ENCODE data around the gene CTPS2.
"Not testable (repeated sequence)": the region's sequence is repeated elsewhere in the genome, so short reads cannot be mapped to it uniquely, and the experiment has no call there.

Gene CTPS2

GRCh38 chrX:16715638-16716037 lies 3.2 kb upstream of the CTPS2 start:
- H3K4me3 ChIP-seq (ENCODE audit: low read depth, low read length) = not testable (repeated sequence)

- H3K4me3 ChIP-seq (ENCODE audit: low read depth, low read length) = no peak overlapping the region
Observed at GRCh38 chrX:16714504-16714903, 2.0 kb upstream of the CTPS2 start.

- peak overlapping the region; percentile 63 for H3K4me3 ChIP-seq (ENCODE audit: low read depth, low read length)
Observed at GRCh38 chrX:16711893-16712547, 449 bp downstream of the CTPS2 start.

- H3K4me3 ChIP-seq (ENCODE audit: low read depth, low read length) = peak overlapping the region; percentile 63
Observed at GRCh38 chrX:16711219-16711811, 1.2 kb downstream of the CTPS2 start.

GRCh38 chrX:16708016-16708415 lies 4.5 kb downstream of the CTPS2 start:
- H3K4me3 ChIP-seq (ENCODE audit: low read depth, low read length) = no peak overlapping the region

GRCh38 chrX:16705370-16705769 lies 7.1 kb downstream of the CTPS2 start:
- H3K4me3 ChIP-seq (ENCODE audit: low read depth, low read length) = no peak overlapping the region

GRCh38 chrX:16702700-16703599 lies 9.5 kb downstream of the CTPS2 start:
- H3K4me3 ChIP-seq (ENCODE audit: low read depth, low read length) = no peak overlapping the region

- no peak overlapping the region for H3K4me3 ChIP-seq (ENCODE audit: low read depth, low read length)
Observed at GRCh38 chrX:16700734-16701133, 11.7 kb downstream of the CTPS2 start.

GRCh38 chrX:16699389-16699788 lies 13.1 kb downstream of the CTPS2 start:
- no peak overlapping the region for H3K4me3 ChIP-seq (ENCODE audit: low read depth, low read length)

- no peak overlapping the region for H3K4me3 ChIP-seq (ENCODE audit: low read depth, low read length)
Observed at GRCh38 chrX:16696956-16697355, 15.5 kb downstream of the CTPS2 start.

GRCh38 chrX:16695079-16695676 lies 17.3 kb downstream of the CTPS2 start:
- no peak overlapping the region for H3K4me3 ChIP-seq (ENCODE audit: low read depth, low read length)

- H3K4me3 ChIP-seq (ENCODE audit: low read depth, low read length) = no peak overlapping the region
Observed at GRCh38 chrX:16687514-16687913, 25.0 kb downstream of the CTPS2 start.

- H3K4me3 ChIP-seq (ENCODE audit: low read depth, low read length) = no peak overlapping the region
Observed at GRCh38 chrX:16683007-16683664, 29.3 kb downstream of the CTPS2 start.

GRCh38 chrX:16678689-16679088 lies 33.8 kb downstream of the CTPS2 start:
- H3K4me3 ChIP-seq (ENCODE audit: low read depth, low read length) = no peak overlapping the region

- H3K4me3 ChIP-seq (ENCODE audit: low read depth, low read length) = no peak overlapping the region
Observed at GRCh38 chrX:16671005-16671404, 41.5 kb downstream of the CTPS2 start.

- no peak overlapping the region for H3K4me3 ChIP-seq (ENCODE audit: low read depth, low read length)
Observed at GRCh38 chrX:16666541-16666940, 45.9 kb downstream of the CTPS2 start.

- no peak overlapping the region for H3K4me3 ChIP-seq (ENCODE audit: low read depth, low read length)
Observed at GRCh38 chrX:16665089-16665488, 47.4 kb downstream of the CTPS2 start.

GRCh38 chrX:16664626-16665025 lies 47.8 kb downstream of the CTPS2 start:
- no peak overlapping the region for H3K4me3 ChIP-seq (ENCODE audit: low read depth, low read length)

- no peak overlapping the region for H3K4me3 ChIP-seq (ENCODE audit: low read depth, low read length)
Observed at GRCh38 chrX:16664074-16664473, 48.4 kb downstream of the CTPS2 start.

- no peak overlapping the region for H3K4me3 ChIP-seq (ENCODE audit: low read depth, low read length)
Observed at GRCh38 chrX:16662402-16662801, 50.1 kb downstream of the CTPS2 start.

- H3K4me3 ChIP-seq (ENCODE audit: low read depth, low read length) = no peak overlapping the region
Observed at GRCh38 chrX:16661495-16661894, 51.0 kb downstream of the CTPS2 start.
